ENCODE measurements around the gene HSP90B1.

The HSP90B1 gene

GRCh38 chr12:103986829-103987228 is 56.6 kb downstream of the HSP90B1 start:
- DNase-seq, result no peak

DNA sequence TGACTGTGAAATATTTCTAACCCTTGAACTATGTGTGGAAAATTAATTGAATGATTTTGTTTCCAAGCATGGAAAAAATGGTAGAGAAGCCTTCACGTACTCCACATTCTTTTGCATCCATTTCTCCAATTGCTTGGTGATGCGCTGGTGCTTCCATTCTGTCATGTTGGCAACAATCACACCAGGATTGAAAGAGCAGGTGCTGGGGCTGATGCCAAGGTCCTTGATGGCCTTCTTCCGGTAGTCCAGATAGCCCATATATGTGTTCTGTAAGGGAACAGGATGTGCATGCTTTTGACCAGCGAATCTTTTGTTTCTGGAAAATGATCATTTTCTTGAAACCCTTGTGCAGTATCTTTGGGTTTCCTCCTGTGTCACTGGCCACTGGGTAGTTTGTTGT is 64.0 kb downstream of the HSP90B1 start:
- DNase-seq, result peak; percentile 55

GRCh38 chr12:103996595-103996994 is 66.4 kb downstream of the HSP90B1 start:
- DNase-seq, result no peak

- DNase-seq, result no peak
Observed at GRCh38 chr12:103997286-103997900, 67.2 kb downstream of the HSP90B1 start.

All from femur (tissue), 1 donor.